GM12865 (cell line): ENCODE data around the gene ADD3.
"Not testable (repeated sequence)": the region's sequence is repeated elsewhere in the genome, so short reads cannot be mapped to it uniquely, and the experiment has no call there.

Experiments used
- DNase-seq: peaks from one replicate; pipeline ENCODE4 v3.0.0; 2010; ENCODE audit warnings: low read depth
- H3K4me3 ChIP-seq: 2 replicates; pipeline ENCODE4 v1.5.1; 2011; ENCODE audit warnings: mild to moderate bottlenecking, low read depth, low read length, control low read depth
- CTCF ChIP-seq: IDR thresholded peaks from 2 replicates; pipeline ENCODE4 v1.5.1; 2011; ENCODE audit warnings: low read length, control low read depth, low read depth, inconsistent platforms; ENCODE audit not compliant: insufficient read depth; ENCODE audit errors: missing control alignments

The ADD3 gene

GRCh38 chr10:110041479-110041829 lies 33.7 kb downstream of the ADD3 start:
- H3K4me3 ChIP-seq: no peak overlapping the region
- DNase-seq: no peak
- TF ChIP-seq CTCF: no peak

- no peak for DNase-seq
- H3K4me3 ChIP-seq: no peak overlapping the region
- TF ChIP-seq CTCF: no peak
These were observed 34.4 kb downstream of the ADD3 start for GRCh38 chr10:110042181-110042580.

GRCh38 chr10:110042891-110043290 lies 35.1 kb downstream of the ADD3 start:
- no peak for TF ChIP-seq CTCF
- no peak for DNase-seq
- H3K4me3 ChIP-seq: no peak overlapping the region

GRCh38 chr10:110044681-110045080 lies 36.9 kb downstream of the ADD3 start:
- no peak overlapping the region for H3K4me3 ChIP-seq
- DNase-seq: no peak
- TF ChIP-seq CTCF: no peak

GRCh38 chr10:110045772-110046171 lies 38.0 kb downstream of the ADD3 start:
- no peak for DNase-seq
- no peak overlapping the region for H3K4me3 ChIP-seq
- TF ChIP-seq CTCF: no peak

- not testable (repeated sequence) for DNase-seq
These were observed 40.4 kb downstream of the ADD3 start for GRCh38 chr10:110048145-110048544.

GRCh38 chr10:110048781-110049180 lies 41.0 kb downstream of the ADD3 start:
- DNase-seq: no peak
- H3K4me3 ChIP-seq: no peak overlapping the region
- no peak for TF ChIP-seq CTCF

More at GRCh38 chr10:110048145-110048544, 40.4 kb downstream of the ADD3 start:
- H3K4me3 ChIP-seq: not testable (repeated sequence)

- H3K4me3 ChIP-seq, DNase-seq: not testable (repeated sequence)
These were observed 42.3 kb downstream of the ADD3 start for GRCh38 chr10:110049889-110050591.
